Spinal cord (tissue), 10 donors: ENCODE data around the gene NPTXR. TPM values are rescaled to one million over a fixed set of nuclear protein-coding genes. Genes with fewer than 3 reads are reported as not detected.

Source experiments
- DNase-seq, 6 donors: peaks; one replicate each; pipeline versions ENCODE4 v3.0.0 to v3.0.0-alpha.2; 2013 to 2015; ENCODE audit warnings: low spot score in 6 of 6, low read depth in 4 of 6
- H3K27ac ChIP-seq: one replicate; pipeline ENCODE4 v1.5.1; 2013; ENCODE audit warnings: low read depth, low read length, control low read depth
- H3K27me3 ChIP-seq: one replicate; pipeline ENCODE4 v1.6.1; 2013; ENCODE audit warnings: low read length; ENCODE audit not compliant: control insufficient read depth, insufficient read depth
- H3K36me3 ChIP-seq: one replicate; pipeline ENCODE4 v1.6.1; 2013; ENCODE audit warnings: low read length; ENCODE audit not compliant: control insufficient read depth, insufficient read depth
- H3K4me1 ChIP-seq: one replicate; pipeline ENCODE4 v1.6.1; 2013; ENCODE audit warnings: low read length; ENCODE audit not compliant: control insufficient read depth, insufficient read depth
- H3K4me3 ChIP-seq: one replicate; pipeline ENCODE4 v1.5.1; 2013; ENCODE audit warnings: low read depth, low read length, control low read depth
- H3K9me3 ChIP-seq: one replicate; pipeline ENCODE4 v1.6.1; 2013; ENCODE audit warnings: low read length; ENCODE audit not compliant: control insufficient read depth, insufficient read depth
- WGBS: methylation state at CpG from one replicate; pipeline ENCODE4 v1.1.5; 2013; ENCODE audit warnings: missing lambda C conversion rate; ENCODE audit not compliant: insufficient coverage; 5-methylcytosine and 5-hydroxymethylcytosine counted together
- polyA plus RNA-seq, 2 donors: library from polyadenylated mRNA; unstranded; fragments of 120-200 nt; gene quantifications; one replicate each; pipeline ENCODE4 v1.2.1, GENCODE V29; 2013; ENCODE audit not compliant: insufficient read length in 2 of 2
- total RNA-seq, 2 donors: library from RNA; depleted of rRNA in 1 of 2; stranded (reverse); fragments of 120-200 nt in 1 of 2; fragments of >200 nt in 1 of 2; gene quantifications; one replicate each; pipeline versions ENCODE4 v1.2.3 to v1.2.4, GENCODE V29; 2013 to 2014
- donor health status: healthy.

NPTXR gene
- total and polyA plus RNA-seq, 4 donors: 12.0 to 94.0 (median 59.8) TPM

DNA sequence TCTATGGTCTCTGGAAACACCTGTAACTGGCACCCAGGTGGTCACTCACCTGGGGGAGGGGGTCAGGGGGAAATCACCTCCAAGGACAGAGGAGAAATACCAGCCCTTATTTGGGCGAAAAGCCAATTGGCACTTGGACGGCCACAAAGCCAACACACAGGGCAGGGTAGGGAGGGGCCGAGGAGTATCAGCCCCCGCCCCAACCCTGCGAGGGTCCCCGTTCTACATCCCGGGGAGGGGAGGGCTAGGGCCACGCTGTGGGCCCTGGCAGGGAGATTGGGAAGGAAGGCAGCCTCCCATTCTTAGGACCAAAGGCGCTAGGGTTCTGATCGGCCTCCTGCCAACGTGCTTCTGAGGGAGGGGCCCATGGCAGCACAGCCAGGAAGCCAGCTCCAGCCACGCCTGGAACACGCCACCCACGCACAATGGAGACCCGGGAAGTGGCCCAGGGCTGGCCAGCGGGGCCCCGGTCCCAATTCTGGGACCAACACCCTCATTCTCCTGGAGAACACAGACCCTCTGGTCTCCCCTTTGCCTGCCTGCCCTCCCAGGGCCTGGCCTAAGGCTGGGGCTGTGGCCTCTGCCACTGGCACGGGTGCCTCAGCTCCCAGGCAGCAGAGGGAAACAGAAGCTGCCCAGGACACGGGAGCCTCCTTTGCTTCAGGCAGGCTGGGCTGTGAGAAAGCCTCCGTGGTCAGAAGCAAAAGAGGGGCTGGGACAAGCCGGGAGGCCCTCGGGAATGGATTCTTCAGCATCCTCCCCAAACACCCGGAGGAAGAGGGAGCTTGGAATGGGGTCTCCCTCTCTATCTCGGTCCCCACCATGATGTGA lies 20.7 kb upstream of the NPTXR start:
- Histone ChIP-seq H3K4me3 (no peak overlapping the region), H3K4me1 (peaks cover 86% of the 10 kb centered on the region), H3K27me3 (no peaks in the 10 kb centered on the region), H3K36me3 (peaks cover 62% of the 10 kb centered on the region), H3K27ac (peak overlapping the region; percentile 30), H3K9me3 (no peaks in the 10 kb centered on the region)
- WGBS: 45% methylated on average over 17 of the region's 24 CpGs
- no peak for DNase-seq

DNA sequence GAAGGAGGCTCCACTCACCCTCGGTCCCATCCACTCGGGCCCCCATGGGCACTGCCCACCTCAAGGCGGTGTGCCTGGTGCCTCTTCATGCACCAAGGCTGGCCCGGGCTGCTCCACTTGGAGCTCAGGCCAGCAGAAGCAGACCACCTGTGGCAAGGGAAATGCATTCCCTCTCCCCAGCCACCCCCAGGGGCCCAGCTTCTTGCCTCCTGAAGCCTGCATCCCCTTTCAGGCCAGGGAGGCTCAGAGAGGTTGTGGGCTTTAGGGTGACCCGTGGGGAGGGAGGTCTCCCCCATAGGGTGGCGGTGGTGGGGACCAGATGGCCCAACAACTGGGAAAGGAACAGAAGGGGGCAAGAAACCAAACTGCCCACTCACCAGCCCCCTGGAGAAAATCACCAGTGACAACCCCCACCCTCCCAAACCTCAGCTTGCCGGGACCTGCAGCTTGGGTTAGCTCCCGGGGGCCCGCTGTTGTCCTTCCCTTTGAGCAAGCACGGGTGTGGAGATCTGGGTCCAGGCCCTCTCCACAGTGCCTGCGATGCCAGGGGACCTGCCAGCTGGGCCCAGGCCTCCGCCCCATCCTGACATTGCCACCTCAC lies 19.8 kb upstream of the NPTXR start:
- peaks cover 53% of the 10 kb centered on the region for H3K36me3 ChIP-seq
- H3K4me3 ChIP-seq: no peak overlapping the region
- peaks cover 77% of the 10 kb centered on the region for H3K4me1 ChIP-seq
- no peaks in the 10 kb centered on the region for H3K9me3 ChIP-seq
- no peaks in the 10 kb centered on the region for H3K27me3 ChIP-seq
- H3K27ac ChIP-seq: no peak overlapping the region
- WGBS: 78% methylated on average over 9 of the region's 12 CpGs
- DNase-seq: no peak

DNA sequence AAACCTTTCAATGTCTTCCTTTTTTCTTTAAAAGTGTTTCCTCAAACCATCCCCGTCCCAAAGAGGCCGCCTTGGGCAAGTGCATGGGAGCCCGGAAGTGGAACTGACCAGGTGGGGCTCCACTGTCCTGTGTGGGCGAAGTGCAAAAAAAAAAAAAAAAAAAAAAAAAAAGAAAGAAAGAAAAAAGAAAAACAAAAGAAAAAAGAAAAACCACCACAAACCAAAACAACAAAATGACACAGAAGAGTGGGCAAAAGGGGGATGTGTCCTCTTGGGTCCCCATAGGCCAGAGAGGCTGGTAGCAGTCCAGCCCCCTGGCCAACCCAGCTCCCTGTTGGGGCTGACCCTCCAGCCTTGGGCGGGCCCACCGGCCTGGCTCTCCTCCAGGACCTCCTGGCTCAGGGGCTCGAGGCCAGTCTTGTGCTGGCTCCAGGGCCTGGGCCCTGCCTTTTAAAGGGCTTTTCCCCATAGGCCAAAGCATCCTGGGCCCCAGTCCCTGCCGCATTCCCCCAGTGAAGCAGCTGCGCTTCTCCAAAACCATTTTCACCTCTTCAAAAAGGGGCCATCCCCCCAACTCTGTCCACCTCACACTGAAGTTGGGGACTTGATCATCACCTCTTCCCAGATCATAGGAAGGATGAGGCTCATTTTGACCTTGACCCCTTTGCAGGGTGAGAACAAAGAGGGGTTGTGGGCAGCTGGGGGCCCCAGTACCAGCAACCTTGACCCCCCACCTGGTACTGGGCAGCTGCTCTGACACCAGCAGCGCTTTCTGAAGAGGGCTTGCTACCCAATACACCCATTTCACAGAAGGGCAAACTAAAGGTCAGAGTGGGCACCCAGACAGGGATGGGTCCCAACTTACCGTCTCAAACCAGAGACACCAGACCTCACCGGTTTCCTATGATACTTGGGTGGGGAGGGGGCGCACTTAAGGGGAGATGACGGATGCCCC lies 18.8 kb upstream of the NPTXR start:
- Histone ChIP-seq H3K27me3 (no peaks in the 10 kb centered on the region), H3K36me3 (peaks cover 47% of the 10 kb centered on the region), H3K27ac (no peak overlapping the region), H3K9me3 (no peaks in the 10 kb centered on the region), H3K4me1 (peaks cover 74% of the 10 kb centered on the region), H3K4me3 (no peak overlapping the region)
- 26% methylated on average over 5 of the region's 14 CpGs for WGBS
- peak in 2 of 6 donors; percentile 47 to 86 for DNase-seq

DNA sequence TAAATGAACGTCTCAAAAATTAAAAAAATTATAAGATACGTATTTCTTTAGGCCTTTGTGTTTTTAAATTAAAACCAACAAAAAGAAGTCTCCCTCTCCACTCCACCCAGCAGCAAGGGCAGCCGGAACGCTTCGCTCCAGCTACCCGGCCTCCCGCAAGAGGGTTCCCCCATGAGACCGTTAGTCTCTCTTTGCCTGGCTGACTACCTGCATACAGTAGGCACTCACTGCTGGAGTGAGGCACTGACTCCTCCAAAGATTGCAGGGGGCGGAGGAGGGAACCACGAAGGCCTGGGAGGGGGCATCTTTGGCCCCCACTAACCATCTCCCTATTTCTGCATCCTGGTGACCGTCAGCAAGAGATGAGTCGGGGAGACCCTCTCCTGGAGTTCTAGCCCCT lies 18.1 kb upstream of the NPTXR start:
- H3K4me1 ChIP-seq: peaks cover 68% of the 10 kb centered on the region
- no peak overlapping the region for H3K4me3 ChIP-seq
- H3K27ac ChIP-seq: no peak overlapping the region
- no peak for DNase-seq
- H3K9me3 ChIP-seq: no peaks in the 10 kb centered on the region
- 50% methylated on average over 7 of the region's 12 CpGs for WGBS
- peaks cover 40% of the 10 kb centered on the region for H3K36me3 ChIP-seq
- no peaks in the 10 kb centered on the region for H3K27me3 ChIP-seq

DNA sequence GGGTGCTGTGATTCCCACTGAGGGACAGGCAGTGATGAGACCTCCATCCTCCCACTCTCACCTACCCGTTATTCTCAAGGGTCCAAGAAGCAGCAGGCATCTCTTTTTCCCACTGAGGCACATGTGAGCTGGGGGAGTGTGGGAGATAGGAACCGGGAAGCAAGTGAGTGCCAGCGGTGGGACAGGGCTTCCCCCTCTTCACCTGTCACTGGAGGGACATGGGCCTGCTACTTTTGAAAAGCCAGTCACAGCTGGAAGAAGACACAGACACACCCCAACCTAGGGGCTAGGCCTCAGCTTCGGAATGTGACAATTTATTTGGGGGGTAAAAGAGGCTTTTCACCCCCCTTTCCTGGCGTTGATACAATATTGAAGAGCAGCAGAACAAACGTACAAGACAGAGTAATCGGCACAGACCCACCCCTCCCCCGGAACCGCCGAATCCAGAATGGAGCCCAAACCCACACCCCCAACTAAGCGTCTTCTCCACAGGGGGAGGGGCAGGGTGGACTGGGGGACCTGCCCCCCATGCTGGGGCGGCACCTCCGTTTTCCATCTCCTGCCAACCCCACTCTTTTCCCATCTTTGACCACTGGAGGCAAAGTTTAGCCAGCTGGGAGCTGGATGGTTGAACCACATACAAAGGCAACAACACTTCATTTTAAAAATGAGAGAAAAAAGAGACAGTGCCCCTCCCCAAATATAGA lies 17.5 kb upstream of the NPTXR start:
- H3K27ac ChIP-seq: no peak overlapping the region
- H3K36me3 ChIP-seq: peaks cover 34% of the 10 kb centered on the region
- no peaks in the 10 kb centered on the region for H3K9me3 ChIP-seq
- H3K4me3 ChIP-seq: no peak overlapping the region
- H3K27me3 ChIP-seq: no peaks in the 10 kb centered on the region
- DNase-seq: peak in 1 of 6 donors; percentile 55
- peaks cover 67% of the 10 kb centered on the region for H3K4me1 ChIP-seq
- no CpG with 5 or more reads among the region's 13 CpGs for WGBS

DNA sequence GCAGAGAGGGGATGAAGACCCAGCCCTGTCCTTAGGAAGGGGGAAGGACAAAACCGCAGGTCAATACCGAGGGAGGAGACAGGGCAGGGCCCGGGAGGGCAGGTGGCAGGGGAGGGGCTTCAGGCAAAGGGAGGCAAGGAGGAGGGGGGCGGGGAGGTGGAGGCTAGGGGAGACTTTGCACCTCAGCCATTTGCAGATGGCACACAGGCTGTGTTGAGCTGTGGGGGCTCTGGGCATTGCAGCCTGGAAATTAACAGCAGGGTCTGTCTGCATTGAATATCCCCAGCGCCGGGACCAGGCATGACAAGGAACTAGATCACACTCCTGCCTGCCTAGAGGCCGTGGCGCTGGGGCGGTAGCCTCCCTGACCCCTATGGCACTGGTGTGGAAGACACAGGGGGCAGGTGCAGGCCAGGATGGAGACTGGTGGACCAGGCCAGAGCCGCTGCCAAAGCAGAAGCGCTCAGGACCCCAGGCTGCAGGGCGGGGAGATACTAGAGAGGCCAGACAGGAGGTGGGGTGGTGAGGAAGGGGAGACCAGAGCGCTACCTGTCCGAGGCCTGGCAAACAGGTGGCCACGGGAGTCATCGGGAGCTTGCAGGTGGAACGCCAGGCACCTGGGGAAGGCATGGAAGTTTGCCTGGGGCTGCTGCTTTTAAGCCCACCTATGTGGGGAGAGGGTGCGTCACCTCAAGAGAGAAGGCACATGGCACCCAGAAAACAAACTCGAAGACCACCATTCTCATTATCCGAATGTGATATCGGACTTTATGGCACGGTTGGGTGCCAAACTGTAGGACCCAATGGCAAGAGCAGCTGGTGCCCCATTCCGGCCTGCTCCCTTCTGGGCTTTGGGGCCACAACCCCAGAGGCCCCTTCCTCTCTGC lies 16.7 kb upstream of the NPTXR start:
- H3K36me3 ChIP-seq: peaks cover 26% of the 10 kb centered on the region
- no peak for DNase-seq
- no peak overlapping the region for H3K4me3 ChIP-seq
- peaks cover 59% of the 10 kb centered on the region for H3K4me1 ChIP-seq
- H3K27ac ChIP-seq: no peak overlapping the region
- H3K9me3 ChIP-seq: no peaks in the 10 kb centered on the region
- H3K27me3 ChIP-seq: no peaks in the 10 kb centered on the region
- 58% methylated on average over 20 of the region's 23 CpGs for WGBS

DNA sequence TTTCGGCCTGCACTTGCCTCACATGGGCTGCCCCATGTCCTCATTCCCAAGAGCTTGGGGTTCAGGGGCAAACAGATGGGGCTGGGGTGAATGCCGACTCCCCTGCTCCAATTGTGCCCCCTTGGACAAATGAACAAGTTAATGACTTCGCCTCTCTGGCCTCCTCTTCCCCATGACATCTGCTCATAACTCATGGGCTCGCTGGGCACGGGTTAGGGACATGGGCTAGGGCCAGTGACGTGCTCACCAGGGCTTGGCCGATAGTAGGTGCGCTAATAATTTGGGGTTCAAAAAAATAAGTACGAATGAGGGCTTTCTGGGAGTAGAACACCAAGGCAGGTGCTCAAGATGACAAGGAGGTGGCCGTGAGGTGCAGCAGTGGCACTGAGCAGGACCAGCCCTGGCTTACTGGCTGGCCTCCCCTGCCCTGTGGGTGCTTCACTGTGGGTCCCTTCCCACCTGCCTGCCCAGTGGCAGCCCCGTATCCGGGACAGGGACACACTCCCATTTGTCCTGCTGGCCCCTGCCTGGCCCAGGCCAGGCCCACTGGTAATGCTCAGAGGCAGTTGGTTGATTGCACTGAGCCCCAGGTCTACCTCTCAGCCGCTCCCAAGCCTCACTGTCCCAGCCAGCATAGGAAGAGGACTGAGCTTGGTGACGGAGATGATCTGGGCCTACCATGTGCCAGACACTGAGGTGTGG lies 15.9 kb upstream of the NPTXR start:
- H3K27ac ChIP-seq: no peak overlapping the region
- peaks cover 18% of the 10 kb centered on the region for H3K36me3 ChIP-seq
- H3K27me3 ChIP-seq: no peaks in the 10 kb centered on the region
- 88% methylated on average over 12 of the region's 14 CpGs for WGBS
- H3K4me3 ChIP-seq: no peak overlapping the region
- H3K4me1 ChIP-seq: peaks cover 51% of the 10 kb centered on the region
- H3K9me3 ChIP-seq: no peaks in the 10 kb centered on the region
- DNase-seq: no peak

DNA sequence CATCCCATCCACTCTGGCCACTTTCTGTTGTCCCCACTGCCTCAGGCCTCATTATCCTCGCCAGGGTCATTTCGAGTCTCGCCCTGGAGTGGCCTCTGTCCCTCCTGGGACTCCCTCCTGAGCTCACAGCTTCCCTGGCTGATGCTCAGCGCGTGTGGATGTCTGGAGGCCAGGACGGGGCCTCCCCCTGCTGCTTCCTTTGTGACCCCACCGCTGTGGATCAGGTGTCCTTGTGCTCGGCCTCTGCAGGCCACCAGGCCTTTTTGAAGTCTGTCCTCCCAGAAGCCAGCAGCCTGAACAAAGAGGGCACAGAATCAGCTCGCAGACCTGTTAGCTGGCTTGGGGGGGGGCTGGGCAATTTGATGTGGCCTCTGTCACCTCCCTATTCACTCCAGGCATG lies 14.7 kb upstream of the NPTXR start:
- Histone ChIP-seq H3K27ac (no peak overlapping the region), H3K36me3 (peaks cover 8% of the 10 kb centered on the region), H3K9me3 (no peaks in the 10 kb centered on the region), H3K4me3 (no peak overlapping the region), H3K4me1 (peaks cover 41% of the 10 kb centered on the region), H3K27me3 (no peaks in the 10 kb centered on the region)
- no peak for DNase-seq
- 38% methylated on average over 8 of the region's 9 CpGs for WGBS
